Measurements from ENCODE around the gene SPANXD.
"Not testable (repeated sequence)": the region's sequence is repeated elsewhere in the genome, so short reads cannot be mapped to it uniquely, and the experiment has no call there.

Gene SPANXD, protein sequence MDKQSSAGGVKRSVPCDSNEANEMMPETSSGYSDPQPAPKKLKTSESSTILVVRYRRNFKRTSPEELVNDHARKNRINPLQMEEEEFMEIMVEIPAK

DNA sequence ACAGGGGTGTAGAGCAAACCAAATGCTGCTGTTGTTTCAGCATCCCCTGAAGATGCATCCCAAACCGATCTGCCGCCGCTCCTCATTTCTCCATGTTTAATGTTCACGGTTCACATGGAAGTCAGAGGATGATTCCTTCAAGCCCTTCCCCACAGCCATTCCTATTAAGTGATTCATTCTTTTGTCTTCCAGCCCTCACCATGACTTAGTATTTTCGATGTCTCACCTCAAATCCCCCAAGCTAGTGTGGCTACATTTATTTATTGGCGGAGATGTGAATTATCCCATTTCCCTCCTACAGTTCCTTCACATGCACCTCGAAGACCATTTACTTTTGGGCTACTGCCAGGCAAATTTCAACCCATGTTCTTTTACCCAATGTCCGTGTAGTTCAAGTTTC, at the start of gene SPANXD:
Gene SPANXD (minus strand): TSS at position 101 of the 400 bp plus-strand sequence. CDS start 334 bp downstream, outside the sequence.
- not testable (repeated sequence) for DNase-seq (ENCODE audit: low read depth, low spot score)

DNA sequence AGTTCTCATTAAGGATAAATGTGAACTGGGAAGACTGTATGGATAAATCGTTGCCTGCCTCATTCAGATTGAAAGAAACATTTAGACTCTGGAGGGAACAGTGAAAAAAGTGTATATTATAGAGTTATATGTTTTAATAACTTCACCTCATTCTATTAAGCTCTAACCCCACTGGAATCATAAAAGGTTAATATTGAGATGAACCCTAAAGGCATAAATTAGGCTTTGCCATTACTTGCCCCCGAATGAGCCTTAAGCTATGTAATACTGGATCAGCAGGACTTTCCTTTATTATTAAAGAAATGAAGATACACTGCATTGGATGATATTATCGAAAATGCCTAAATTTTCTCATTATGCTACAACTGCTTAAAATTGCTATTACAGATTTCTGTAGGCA, 44.1 kb upstream of the SPANXD start:
- DNase-seq (ENCODE audit: low read depth, low spot score) = no peak

DNA sequence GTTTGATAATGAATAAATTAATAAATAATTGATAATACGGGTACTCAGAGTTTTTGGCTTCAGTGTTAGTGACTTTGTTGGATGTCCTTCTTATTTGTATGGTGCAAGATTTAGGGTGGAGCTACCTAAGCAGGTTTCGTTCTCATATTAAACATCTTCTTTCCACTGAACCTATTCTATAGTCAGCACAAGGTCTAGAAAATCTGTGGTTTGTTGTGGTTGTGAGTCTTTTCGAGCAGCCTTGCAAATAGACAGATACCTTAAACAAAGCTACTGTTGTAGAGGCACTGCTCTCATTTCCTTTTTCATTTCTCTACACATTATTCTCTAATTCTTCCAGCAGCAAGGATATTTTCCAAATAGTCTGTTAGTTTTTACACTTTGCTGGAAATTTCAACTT, 38.1 kb upstream of the SPANXD start:
- DNase-seq (ENCODE audit: low read depth, low spot score) = no peak

DNA sequence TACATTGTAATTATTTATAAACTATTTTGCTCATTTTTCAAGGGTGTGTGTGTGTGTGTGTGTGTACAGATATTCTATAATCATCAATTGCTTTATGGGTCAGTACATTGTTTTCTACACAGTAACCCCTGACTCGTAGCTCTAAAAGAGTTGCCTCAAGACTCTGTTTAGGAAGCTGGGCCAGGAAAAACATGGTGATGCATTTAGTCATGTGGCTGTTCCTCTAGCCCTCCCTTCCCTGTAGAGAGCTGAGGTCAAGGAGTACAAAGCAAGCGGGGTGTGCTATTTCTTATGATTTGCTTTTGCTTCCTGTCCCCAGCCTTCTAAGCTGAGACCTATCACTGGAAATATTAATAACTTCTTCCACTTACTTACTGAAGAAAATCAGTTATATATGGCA, 34.8 kb upstream of the SPANXD start:
- DNase-seq (ENCODE audit: low read depth, low spot score) = no peak

DNA sequence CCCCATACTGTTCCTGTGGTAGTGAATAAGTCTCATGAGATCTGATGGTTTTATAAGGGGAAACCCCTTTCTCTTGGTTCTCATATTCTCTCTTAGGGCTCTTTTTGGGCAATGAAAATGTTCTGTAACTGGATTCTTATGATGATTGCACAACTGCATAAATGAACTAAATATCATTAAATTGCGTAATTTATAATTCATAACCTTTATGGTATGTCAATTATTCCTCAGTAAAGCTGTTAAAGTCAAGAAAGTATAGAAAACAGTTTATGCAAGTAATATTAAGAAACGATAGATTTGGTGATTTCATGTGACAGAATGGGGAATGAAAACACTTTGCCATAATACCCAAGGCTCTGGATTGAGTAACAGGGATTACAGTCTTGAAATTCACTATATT, 33.5 kb upstream of the SPANXD start:
- DNase-seq (ENCODE audit: low read depth, low spot score) = no peak

DNA sequence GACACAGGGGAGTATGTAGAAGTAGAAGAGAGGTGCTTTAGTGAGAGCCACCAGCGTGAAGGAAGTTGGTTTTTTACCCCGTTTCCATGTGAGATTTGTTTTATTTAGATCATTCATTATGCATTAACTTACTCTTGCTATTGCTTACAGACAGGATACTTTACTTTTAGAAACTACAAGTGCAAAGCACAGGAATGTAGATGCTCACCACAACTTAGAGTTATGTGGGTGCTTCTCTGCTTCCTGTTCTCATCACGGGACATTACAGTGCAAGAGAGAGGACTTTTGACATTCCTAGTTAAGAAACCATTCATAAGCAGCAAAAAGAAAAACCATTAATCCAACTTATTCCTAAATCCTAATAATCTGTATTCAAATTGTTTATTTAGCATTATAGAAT, 25.6 kb upstream of the SPANXD start:
- DNase-seq (ENCODE audit: low read depth, low spot score) = no peak

DNA sequence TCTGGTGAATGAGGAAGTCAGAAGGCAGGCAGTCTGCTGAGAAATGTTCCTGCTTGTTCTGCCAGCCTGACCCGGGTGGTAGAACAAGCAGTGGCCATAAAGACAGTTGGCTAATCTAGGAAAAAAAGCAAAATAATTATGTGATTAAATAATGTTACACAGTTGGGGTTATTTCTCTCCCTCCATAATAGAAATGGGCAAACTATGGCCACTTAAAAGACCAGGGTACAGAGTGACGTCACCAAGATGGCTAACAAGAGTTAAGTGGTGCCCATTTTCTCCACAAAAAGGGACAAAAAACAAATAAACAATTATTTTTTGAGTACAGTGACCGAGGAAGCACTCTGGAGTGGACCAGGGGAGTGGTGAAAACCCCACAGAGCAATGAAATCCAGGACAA, 16.1 kb upstream of the SPANXD start:
- DNase-seq (ENCODE audit: low read depth, low spot score) = no peak

GRCh38 chrX:141701072-141701471, 2.5 kb upstream of the SPANXD start:
- DNase-seq (ENCODE audit: low read depth, low spot score) = no peak

- DNase-seq (ENCODE audit: low read depth, low spot score) = no peak
These were observed 24.6 kb downstream of the SPANXD start for GRCh38 chrX:141673946-141674345.

DNA sequence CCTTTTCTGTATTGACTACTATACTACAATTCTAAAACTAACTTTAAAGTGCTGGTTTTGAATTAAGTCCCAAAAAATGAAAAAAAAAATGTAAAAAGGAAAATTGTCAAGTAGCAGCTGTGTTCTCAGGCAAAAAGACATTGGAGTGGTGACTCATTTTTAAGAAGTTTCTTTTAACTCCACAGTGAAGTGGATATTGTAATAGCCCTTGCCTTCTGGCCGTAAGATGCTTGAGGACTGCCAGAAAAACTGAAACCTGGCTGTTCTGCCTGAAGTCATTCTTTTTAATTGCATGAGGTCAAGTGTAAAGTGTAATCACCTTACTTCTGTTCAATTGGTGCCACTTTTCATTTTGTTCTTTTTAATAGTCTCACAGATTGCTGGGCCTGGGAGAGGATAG, 28.9 kb downstream of the SPANXD start:
- DNase-seq (ENCODE audit: low read depth, low spot score) = no peak

DNA sequence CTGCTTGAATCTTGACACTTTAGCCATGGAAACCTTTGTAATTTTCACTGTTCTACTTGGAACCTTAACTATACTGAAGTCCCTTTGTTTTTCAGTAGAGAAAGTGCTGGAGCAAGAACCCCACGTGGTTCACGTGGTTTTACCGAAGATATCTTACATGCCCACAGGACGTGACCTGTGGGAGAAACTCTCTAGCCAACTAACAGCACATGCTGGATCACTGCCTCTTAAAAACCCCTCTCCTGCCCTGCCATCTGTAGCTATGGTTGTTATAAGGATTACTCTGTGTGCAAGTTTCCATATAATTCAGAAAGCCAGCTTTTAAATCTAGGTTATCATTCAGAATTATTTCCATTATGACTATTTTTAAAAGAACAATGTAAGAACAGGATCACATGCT, 30.2 kb downstream of the SPANXD start:
- DNase-seq (ENCODE audit: low read depth, low spot score) = no peak

DNA sequence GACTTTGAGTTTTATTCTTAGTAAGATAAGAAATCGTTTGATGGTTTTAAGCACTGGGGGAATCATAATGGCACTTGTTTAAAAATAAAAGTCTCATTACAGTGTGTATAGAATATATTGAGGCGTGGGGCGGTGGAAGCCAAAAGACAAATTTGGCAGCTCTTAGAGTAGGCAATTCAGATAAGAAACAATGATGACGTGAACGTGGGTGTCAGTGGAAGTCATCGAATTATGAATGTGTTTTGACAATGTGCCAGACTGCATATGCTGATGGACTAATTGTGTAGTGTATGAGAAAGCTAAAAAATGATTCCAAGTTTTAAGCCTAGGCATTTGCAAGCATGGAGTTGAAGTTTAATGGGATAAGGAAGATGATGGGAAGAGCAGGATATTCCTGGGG, 35.8 kb downstream of the SPANXD start:
- DNase-seq (ENCODE audit: low read depth, low spot score) = no peak

GRCh38 chrX:141652286-141652685, 46.3 kb downstream of the SPANXD start:
- no peak for DNase-seq (ENCODE audit: low read depth, low spot score)

All from activated naive CD8-positive, alpha-beta T cell treated with anti-CD3 and anti-CD28 coated beads, Interleukin-2, amount 50 U/mL, for 16 hours (primary cell).